Fibroblast of lung (primary cell): ENCODE results near the gene TRMU. TPM values are rescaled to one million over a fixed set of nuclear protein-coding genes. Genes with fewer than 3 reads are reported as not detected.

Experiments used
- DNase-seq, 2 donors: peaks; one replicate each; pipeline versions ENCODE4 v3.0.0 to v3.0.0-alpha.2; 2010; ENCODE audit warnings: low read depth in 2 of 2
- H2AFZ ChIP-seq: 2 replicates; pipeline ENCODE4 v1.5.1; 2012; ENCODE audit warnings: low read length, control low read depth, inconsistent platforms
- H3K27ac ChIP-seq: 2 replicates; pipeline ENCODE4 v1.5.1; 2011; ENCODE audit warnings: low read length, control low read depth; ENCODE audit not compliant: insufficient read depth
- H3K27me3 ChIP-seq: 2 replicates; pipeline ENCODE4 v1.5.1; 2011; ENCODE audit warnings: mild to moderate bottlenecking, low read length; ENCODE audit not compliant: control insufficient read depth, insufficient read depth
- H3K36me3 ChIP-seq: 2 replicates; pipeline ENCODE4 v1.5.1; 2011; ENCODE audit warnings: low read length; ENCODE audit not compliant: control insufficient read depth, insufficient read depth
- H3K4me1 ChIP-seq: 2 replicates; pipeline ENCODE4 v1.5.1; 2011; ENCODE audit warnings: low read length; ENCODE audit not compliant: control insufficient read depth, insufficient read depth; ENCODE audit errors: extremely low read depth
- H3K4me2 ChIP-seq: 2 replicates; pipeline ENCODE4 v1.5.1; 2011; ENCODE audit warnings: low read length, control low read depth; ENCODE audit not compliant: insufficient read depth; ENCODE audit errors: extremely low read depth
- H3K4me3 ChIP-seq, 4 experiments: fragments of 200-600 bp in 1 of 4; sonication (generic) in 1 of 4; replicated peaks in 1 of 4; 2 replicates each; pipeline ENCODE4 v1.5.1; 2011 to 2016; ENCODE audit warnings: low read length in 4 of 4, low read depth in 3 of 4, mild to moderate bottlenecking in 3 of 4, control low read depth in 2 of 4, inconsistent platforms in 1 of 4, mixed read lengths in 1 of 4; ENCODE audit not compliant: insufficient read depth in 1 of 4; ENCODE audit errors: control extremely low read depth in 1 of 4
- H3K79me2 ChIP-seq: 2 replicates; pipeline ENCODE4 v1.5.1; 2012; ENCODE audit warnings: mild to moderate bottlenecking, low read length, inconsistent platforms; ENCODE audit not compliant: control insufficient read depth, insufficient read depth
- H3K9ac ChIP-seq: 2 replicates; pipeline ENCODE4 v1.5.1; 2011; ENCODE audit warnings: mild to moderate bottlenecking, low read length, control low read depth; ENCODE audit not compliant: insufficient read depth
- H3K9me3 ChIP-seq: 2 replicates; pipeline ENCODE4 v1.5.1; 2012; ENCODE audit warnings: low read depth, low read length; ENCODE audit not compliant: control insufficient read depth, insufficient read depth
- H4K20me1 ChIP-seq: 2 replicates; pipeline ENCODE4 v1.5.1; 2011; ENCODE audit warnings: low read length; ENCODE audit not compliant: control insufficient read depth, insufficient read depth; ENCODE audit errors: extremely low read depth
- CTCF ChIP-seq, 2 donors: IDR thresholded peaks in 1 of 2; conservative IDR thresholded peaks in 1 of 2; 1 replicate in 1 of 2; 2 replicates in 1 of 2; pipeline ENCODE4 v1.5.1; 2011 to 2012; ENCODE audit warnings: low read length in 2 of 2, control low read depth in 1 of 2, inconsistent platforms in 1 of 2, low read depth in 1 of 2, mild to moderate bottlenecking in 1 of 2
- EZH2 ChIP-seq: IDR thresholded peaks from 2 replicates; pipeline ENCODE4 v1.5.1; 2012; ENCODE audit warnings: low read length, control low read depth, mild to moderate bottlenecking; ENCODE audit errors: missing control alignments
- polyA plus RNA-seq, 2 donors: library from polyadenylated mRNA; depleted of rRNA in 1 of 2; stranded (reverse) in 1 of 2; unstranded in 1 of 2; fragments of >200 nt; gene quantifications; 2 replicates each; pipeline ENCODE4 v1.2.1, GENCODE V29; 2011 to 2012; ENCODE audit warnings: missing spikeins in 1 of 2
- total RNA-seq: library from RNA; depleted of rRNA; stranded (reverse); fragments of >200 nt; gene quantifications from 2 replicates; pipeline ENCODE4 v1.2.1, GENCODE V29; 2014

The TRMU gene
- total and polyA plus RNA-seq, 2 donors (not counting 1 experiment from before 2014, with no cell fraction given), result 18.4 to 22.1 TPM

- no peak for DNase-seq
- Histone ChIP-seq H3K4me3 (no peak overlapping the region), H3K9me3 (no peaks in the 10 kb centered on the region), H3K27me3 (no peaks in the 10 kb centered on the region), H3K27ac (no peak overlapping the region), H3K4me2 (no peak overlapping the region), H4K20me1 (no peaks in the 10 kb centered on the region), H3K79me2 (no peaks in the 10 kb centered on the region), H3K36me3 (peaks cover 21% of the 10 kb centered on the region), H2AFZ (no peak overlapping the region), H3K4me1 (no peaks in the 10 kb centered on the region), H3K9ac (no peak overlapping the region)
- TF ChIP-seq EZH2 (no peak), CTCF (conservative IDR thresholded peaks at IDR 0.05 in 1 of 2, IDR thresholded peaks at IDR 0.05 in 1 of 2; ENCODE audit: low read depth in 1 of 2, low read length in 2 of 2) (no peak)
Observed at GRCh38 chr22:46355996-46356471, 20.5 kb downstream of the TRMU start.

GRCh38 chr22:46356496-46357480 lies 21.3 kb downstream of the TRMU start:
- Histone ChIP-seq H3K4me1 (no peaks in the 10 kb centered on the region), H3K27ac (no peak overlapping the region), H3K79me2 (no peaks in the 10 kb centered on the region)

More at GRCh38 chr22:46356496-46357480, 21.3 kb downstream of the TRMU start:
- Histone ChIP-seq H3K9me3 (no peaks in the 10 kb centered on the region), H3K4me3 (no peak overlapping the region), H3K9ac (no peak overlapping the region), H3K27me3 (no peaks in the 10 kb centered on the region), H3K36me3 (peaks cover 17% of the 10 kb centered on the region), H2AFZ (no peak overlapping the region), H4K20me1 (no peaks in the 10 kb centered on the region), H3K4me2 (no peak overlapping the region)
- DNase-seq, result no peak
- TF ChIP-seq EZH2 (no peak), CTCF (conservative IDR thresholded peaks at IDR 0.05 in 1 of 2, IDR thresholded peaks at IDR 0.05 in 1 of 2; ENCODE audit: low read depth in 1 of 2, low read length in 2 of 2) (no peak)
